GM21825 (cell line): ENCODE measurements around the gene GPR26.

Source experiments
- ATAC-seq: cut with Tn5 transposase; IDR thresholded peaks from one replicate; pipeline ENCODE4 v1.9.1; 2021; ENCODE audit warnings: mild to moderate bottlenecking, moderate library complexity; ENCODE audit not compliant: unreplicated experiment

GPR26 gene, protein sequence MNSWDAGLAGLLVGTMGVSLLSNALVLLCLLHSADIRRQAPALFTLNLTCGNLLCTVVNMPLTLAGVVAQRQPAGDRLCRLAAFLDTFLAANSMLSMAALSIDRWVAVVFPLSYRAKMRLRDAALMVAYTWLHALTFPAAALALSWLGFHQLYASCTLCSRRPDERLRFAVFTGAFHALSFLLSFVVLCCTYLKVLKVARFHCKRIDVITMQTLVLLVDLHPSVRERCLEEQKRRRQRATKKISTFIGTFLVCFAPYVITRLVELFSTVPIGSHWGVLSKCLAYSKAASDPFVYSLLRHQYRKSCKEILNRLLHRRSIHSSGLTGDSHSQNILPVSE

DNA sequence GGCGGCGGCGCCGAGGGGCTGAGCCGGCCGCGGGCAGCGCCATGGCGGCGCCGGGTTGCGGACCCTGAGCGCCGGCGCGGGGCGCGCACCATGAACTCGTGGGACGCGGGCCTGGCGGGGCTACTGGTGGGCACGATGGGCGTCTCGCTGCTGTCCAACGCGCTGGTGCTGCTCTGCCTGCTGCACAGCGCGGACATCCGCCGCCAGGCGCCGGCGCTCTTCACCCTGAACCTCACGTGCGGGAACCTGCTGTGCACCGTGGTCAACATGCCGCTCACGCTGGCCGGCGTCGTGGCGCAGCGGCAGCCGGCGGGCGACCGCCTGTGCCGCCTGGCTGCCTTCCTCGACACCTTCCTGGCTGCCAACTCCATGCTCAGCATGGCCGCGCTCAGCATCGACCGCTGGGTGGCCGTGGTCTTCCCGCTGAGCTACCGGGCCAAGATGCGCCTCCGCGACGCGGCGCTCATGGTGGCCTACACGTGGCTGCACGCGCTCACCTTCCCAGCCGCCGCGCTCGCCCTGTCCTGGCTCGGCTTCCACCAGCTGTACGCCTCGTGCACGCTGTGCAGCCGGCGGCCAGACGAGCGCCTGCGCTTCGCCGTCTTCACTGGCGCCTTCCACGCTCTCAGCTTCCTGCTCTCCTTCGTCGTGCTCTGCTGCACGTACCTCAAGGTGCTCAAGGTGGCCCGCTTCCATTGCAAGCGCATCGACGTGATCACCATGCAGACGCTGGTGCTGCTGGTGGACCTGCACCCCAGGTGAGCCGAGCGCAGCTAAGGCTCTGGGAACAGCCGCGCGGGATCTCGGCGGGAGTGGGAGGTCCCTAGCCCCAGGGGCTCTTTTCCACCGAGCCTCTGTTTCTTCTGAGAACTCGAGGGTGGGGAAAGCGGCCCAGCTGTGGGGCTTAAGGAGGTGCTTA lies at the start of gene GPR26:
Gene GPR26 (plus strand): TSS at position 38 of the 919 bp plus-strand sequence. CDS start 53 bp downstream, at position 91.
- no peak for ATAC-seq

DNA sequence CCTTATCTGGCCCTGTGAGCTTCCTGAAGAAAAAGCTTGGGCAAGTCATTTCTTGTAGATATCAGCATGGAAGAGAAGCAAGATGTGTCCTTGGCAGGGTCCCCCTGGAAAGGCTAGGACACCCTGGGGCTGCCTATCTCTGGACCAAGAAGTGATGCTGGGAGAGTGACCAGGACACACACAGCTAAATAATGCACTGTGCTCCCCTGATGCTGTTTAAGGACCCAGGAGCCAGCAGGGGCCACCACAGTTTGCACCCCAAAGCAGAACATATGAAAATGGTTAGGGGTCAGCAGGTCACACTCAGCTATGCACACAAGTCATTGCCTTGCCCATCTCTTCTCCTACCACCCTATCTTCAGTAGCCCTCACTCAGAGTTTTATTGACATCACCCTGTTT lies 47.9 kb upstream of the GPR26 start:
- ATAC-seq: no peak

DNA sequence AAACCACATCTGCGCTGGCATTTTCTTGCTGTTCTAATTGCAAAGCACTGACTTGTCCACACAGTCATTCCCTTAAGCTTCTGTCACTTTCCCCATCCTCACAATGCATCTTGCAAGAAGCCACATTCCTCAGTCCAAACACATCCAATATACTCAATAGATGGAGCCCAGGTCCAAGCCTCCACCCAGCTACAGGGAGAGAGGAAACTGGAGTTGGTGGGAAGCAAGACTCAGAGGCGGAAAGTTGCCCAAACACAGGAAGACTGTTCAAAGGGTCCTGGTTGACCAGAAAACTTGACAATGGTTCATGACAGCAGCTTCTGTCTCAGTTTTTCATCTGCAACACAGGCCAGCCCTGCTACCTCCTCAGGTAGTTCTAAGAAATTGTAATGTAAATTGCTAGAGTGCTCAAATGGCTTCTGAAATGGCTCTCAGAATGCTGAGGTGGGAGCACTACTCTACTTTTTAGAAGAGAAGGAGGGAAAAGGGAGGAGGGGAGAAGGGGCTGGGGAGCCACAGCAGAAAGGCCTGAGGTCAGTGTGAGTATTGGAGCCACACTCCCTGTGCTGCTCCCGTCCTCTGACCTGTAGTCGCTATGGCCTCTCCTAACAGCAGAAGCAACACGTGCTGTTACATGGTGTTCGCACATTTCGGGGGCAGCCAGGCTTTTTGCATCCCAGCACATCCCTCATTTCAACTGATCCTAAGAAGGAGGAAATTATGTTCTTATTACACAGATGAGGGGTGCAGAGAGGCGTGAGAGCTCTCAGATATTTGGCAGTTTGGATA lies 46.9 kb upstream of the GPR26 start:
- ATAC-seq: no peak

DNA sequence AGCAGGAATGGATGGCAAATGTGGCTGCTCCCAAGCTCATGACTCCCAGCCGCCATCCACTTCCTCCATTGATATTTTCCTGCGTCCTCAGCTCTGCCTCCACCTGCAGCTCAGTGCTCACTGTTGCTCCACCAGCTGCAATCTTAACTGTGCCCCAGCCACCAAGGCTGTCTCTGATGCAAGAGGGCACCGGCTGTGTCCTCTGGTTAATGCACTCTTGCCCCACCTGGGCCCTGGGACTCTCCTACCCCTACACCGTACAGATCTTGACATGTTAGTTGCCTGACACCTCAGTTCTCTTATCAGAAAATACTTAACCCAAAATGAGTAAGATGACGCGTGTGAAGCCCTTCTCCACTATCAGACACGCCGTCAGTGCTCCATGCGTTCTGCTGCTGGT lies 45.5 kb upstream of the GPR26 start:
- ATAC-seq: no peak

DNA sequence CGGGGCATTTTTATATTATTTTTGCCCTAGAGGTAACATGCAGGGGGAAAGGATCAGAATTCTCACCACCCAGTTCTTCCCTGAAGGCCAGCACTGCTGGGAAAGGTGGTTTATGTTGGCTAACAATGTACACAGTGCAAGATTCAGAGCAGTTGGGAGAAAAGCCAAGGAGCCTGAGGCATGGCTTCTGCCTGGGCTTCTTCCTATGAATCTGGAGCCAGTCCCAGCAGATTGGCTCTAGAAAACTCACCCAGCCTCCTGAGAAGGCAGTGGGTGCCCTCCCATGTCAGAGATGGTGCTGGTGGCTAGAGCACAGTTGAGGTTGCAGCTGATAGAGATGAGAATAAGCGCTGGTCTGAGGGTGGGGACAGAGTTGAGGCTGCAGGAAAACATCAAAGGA lies 44.7 kb upstream of the GPR26 start:
- ATAC-seq: no peak

DNA sequence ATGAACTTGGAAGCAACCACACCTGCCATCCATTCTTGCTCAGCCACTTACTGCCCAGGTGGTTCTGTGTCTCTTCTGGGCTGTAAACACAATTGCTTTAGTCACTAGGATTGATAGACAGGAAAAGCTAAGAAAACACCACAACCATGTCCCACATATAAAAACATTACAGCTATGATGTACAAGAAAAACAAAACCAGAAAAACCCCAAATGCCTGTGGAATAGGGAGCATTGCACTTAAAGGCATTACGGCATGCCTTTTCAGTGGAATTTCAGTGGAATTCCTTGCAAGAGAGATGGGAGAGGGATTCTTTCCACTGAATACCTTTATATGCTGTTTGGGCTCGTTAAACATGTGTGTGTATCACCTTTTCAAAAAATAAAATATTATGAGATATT lies 44.2 kb upstream of the GPR26 start:
- no peak for ATAC-seq

DNA sequence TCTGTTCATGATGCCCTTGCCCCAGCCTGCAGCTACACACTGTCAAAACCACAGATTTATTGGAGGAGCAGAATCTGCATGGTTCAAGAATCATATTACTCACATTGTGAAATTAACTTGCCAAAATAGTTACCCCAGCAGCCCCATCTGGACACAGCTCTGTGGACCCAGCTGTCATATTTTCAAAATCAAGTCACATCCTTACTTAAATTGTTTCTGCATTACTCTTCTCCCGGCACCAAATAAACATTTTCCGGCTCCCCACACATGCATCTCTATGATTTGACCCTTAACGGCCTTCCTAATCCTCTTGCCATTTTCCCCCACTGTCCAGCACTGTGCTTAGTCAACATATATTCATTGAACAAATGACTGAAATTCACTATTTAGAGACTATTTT lies 43.8 kb upstream of the GPR26 start:
- no peak for ATAC-seq

DNA sequence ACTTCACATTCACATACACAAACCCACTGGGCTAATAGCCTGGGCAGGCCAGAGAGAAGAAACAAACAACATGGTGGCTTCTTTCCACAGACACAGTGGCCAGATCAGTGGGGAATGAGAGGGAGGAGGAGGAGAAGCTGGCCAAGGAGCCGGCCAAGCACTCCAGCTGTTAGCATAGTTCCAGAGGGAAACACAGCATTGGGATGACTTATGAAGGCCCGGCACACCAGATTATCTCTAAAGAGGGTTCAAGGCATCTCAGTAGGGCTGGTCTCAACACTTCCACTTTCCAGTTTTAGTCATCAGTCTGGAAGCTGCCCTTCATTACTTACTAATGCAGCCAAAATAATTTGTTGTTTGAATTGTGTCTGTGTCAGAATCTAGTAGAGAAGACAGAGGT lies 42.1 kb upstream of the GPR26 start:
- ATAC-seq: no peak

DNA sequence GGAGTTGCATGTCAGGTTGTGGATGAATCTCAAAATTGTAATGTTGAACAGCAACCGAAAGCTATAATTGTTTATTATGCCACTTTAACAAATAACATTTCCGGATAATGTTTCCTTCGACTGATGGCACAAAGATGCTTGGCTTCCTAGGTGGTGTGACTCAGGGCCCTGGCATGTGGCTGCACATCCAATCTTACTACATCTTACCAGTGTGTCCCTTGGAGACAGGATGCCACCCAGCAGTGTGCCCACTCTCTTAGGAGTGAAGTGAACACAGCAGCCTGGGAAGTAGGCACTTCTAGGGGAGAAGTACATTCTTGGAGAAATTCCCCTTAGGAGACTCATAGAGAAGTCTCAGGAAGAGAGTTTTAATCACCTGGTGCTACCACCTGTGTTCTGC lies 33.0 kb upstream of the GPR26 start:
- ATAC-seq: no peak

DNA sequence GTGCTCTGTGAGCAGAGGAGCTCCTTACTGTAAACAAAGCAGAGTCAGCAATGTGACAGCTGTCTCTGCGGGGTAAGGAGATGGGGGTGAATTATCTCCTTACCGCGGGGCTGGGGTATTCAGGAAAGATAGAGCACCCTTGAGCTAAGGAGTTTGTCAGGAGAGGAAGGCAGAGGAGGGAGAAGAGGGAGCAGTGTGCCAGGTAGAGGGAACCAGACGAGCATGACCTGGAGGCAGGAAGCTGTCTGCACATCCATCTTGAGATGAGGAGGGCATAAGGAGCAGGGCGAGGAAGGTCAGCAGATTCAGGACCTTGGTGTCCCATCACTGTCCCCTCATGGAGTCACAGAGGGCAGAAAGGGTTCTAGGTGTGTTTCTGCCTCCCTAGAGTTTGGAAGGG lies 32.5 kb upstream of the GPR26 start:
- ATAC-seq: no peak

DNA sequence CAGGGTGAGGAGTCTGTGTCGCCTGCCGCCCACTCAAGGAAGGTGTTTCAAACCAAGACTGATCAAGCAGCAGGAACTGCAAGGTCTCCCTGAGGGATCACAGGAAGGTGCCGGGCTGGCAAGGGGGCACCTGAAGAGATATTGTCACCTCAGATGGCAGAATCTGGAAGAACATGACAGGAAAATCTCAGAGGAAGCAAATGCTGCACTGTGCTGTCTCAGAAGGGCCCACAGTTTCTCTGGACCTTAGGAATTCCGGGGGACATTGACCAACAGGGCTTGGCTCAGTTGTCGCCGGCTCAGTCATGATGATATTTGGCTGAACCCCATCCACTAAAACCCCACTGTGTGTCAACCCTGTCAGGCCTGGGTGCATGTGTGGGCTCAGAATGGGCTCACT lies 31.9 kb upstream of the GPR26 start:
- no peak for ATAC-seq

DNA sequence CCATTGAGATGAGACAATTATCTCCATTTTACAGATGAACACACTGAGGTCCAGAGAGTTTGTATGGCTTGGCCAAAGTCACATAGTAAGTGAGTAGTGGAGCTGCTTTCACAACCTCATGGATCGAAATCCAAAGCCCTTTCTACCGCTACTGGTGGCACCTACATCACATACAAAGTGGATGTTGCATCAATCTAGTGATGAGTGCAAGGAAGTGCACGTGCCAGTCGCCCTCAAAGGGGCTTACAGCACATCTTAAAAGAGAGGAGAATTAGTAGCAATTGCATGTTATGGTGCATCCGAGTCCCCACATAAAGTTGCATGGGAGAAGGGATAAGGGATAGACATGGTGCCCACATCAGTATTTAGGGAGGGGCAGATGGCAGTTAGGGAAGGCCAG lies 31.0 kb upstream of the GPR26 start:
- ATAC-seq: no peak

DNA sequence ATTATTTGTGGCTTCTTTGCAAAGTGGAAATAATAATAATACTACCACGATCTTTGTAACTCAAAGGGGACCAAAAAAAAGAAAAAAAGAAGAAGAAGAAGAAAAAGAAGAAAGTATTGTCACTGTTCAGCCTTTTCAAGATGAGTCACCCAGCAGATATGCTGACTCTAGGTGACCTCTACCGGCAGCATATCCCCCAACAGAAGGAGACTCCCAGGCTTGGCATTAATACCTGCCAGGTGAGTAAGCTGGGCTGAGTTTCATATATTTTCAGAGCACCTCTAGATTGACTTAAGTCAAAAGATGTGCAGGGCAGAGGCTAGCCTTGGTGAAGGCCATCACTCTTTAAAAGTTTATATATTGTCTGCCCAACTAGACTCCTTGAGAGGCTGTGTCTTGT lies 30.4 kb upstream of the GPR26 start:
- ATAC-seq: no peak

DNA sequence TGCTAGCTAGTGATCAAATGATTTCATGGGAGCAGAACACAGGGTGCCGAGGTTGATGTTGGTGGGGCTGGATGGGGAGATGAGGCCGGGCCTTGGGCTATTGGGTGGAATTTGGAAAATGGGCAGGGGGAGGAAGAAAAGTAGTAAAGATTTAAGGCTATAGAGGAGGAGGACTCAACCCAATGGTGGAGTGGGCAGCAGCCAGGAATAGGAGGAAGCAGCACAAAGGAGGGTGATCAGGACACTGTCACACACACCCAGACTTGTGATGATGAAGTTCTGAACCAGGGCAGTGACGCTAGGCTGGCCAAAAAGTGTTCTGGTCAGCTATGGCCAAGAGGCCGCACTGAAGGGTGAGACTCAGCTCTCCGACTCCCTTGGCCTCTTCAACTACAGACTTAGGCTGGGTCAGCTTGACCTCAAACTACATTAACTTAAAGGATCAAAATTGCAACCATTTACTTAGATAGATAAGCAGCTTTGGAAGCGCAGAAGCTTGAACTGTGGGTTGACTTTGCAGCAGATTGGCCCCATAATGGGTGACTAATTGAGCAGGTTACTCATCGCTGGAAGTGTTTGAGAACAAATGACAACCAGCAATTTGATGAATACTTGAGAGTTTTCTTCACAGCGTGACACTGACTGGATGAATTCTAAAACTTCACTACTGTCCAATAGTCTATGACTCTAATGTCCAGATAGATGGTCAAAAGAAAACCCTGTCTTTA lies 29.4 kb upstream of the GPR26 start:
- ATAC-seq: no peak

DNA sequence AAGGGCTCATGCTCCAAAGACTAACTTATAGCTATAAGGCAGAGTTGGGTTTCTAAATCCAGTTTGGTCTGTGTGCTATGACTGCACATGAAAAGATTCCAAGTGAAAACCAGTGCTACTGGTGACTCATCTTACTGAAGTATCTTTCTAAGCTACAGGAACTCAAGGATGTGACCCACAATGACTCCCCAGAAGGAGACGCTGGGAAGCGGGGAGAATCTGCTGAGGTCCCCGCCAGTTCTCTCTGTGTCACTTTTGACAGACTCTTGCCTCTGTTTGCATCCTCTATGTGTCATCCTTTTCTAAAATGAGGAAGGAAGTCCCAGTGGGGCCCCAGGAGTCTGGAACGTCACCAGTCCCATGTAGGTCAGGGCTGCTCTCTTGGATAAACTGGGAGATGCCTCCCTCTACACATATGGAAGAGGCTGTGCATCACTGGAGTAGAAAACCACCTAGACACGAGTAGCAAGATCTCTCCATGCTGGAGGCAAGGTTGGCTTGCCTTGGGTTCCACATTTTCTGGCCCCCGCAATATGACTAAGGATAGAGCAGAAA lies 28.8 kb upstream of the GPR26 start:
- no peak for ATAC-seq

DNA sequence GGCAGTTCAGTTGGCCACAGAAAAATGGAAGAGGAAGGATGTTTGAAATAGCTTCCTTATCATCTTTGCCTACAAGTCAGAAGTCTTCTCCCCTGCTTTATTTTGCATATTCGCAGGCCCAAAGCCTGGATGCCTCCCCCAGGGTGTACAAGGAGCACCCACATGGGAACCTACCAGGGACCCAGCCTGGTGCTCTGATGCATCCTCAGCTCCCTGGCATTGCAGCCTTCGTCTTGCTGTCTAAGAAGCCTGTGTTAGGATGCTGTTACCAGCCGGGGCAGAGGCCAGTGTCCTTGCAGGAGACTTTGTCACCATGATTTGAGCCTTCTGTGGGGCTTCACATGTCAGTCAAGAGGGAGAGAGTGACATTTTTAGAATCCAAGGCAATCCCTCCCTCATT lies 27.0 kb upstream of the GPR26 start:
- no peak for ATAC-seq

DNA sequence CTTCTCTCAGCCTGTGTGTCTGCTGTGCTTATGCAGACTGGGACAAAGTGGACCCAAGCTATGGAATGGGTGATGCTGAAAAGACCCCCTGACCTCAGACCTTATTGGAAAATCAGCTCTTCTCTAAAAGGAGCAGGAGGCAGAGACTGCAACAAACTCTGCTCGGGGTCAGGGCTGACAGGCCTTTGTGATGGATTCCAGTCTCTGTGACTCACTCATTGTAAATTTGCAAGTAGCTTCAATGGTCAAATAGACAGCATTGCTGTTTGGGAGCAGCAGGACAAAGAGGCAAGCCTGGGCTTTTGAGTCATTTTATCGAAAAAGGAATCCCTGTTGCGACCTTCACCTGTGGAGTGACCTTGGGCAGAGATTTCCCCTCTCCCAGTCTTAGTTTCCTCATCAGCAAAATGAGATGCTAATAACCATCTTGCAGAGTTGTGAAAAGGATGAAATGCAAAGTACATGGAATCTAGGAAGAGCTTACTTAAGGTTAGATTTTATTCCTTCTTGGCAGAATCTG lies 26.1 kb upstream of the GPR26 start:
- no peak for ATAC-seq

DNA sequence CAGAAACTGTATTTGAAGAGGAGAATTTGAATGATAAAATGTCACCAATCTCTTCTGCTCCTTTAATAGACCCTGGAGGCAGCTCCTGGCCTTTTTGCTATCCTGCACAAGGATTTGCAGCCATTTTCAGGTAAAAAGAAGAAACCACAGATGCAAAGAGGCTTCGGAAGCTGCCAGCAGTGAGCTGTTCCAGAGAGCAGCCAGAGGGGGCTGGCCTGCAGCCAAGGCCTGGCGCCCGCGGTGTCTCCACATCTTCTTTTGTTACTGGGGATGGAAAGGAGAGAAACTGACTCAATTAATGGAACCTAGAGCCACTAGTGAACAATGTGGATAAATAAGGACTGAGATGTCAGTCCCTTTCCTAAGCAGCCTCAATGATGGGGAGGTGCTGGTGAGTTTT lies 23.9 kb upstream of the GPR26 start:
- ATAC-seq: no peak

DNA sequence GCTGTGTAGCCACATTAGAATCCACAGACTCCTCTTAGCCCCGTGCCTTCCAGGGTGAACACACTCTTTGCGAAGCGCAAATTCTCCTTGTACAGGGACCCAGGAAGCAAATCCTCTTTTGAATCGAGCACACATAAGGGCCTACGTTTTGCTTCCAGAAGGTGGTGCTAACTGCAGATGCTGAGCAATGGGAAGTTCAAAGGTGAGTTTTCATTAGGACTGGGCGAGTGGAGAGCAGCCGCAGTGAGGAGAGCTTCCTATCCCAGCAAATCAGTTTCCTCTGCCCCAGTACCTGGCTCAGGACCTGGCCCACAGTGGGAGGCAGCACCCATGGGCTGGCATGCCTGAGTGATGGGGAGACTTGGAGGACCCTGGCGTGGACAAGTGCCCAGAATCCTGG lies 23.5 kb upstream of the GPR26 start:
- ATAC-seq: no peak

DNA sequence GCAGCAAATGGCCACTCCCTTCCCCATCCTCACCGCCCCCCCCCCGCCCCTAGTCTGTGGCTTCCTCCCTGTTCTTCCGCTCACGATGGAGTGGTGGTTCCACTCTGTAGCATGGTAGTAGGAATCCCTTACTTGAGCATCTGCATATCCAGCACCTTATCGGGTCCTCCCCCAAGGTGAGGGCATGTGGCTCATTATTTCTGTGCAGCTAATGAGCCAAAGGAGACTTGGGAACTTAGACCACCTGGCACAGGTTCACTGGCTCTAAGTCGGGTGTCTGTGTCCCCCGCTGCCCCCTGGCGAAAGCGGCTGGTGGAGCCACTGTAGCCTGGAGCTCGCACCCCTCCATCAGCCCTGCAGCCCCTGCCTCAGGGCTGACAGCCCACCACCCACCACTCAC lies 22.8 kb upstream of the GPR26 start:
- ATAC-seq: no peak
